Measurements from ENCODE around the gene CACNA2D3. TPM values are rescaled to one million over a fixed set of nuclear protein-coding genes. Genes with fewer than 3 reads are reported as not detected.

CACNA2D3 gene
- total RNA-seq, 2 experiments from 2014 or later, result not detected

DNA sequence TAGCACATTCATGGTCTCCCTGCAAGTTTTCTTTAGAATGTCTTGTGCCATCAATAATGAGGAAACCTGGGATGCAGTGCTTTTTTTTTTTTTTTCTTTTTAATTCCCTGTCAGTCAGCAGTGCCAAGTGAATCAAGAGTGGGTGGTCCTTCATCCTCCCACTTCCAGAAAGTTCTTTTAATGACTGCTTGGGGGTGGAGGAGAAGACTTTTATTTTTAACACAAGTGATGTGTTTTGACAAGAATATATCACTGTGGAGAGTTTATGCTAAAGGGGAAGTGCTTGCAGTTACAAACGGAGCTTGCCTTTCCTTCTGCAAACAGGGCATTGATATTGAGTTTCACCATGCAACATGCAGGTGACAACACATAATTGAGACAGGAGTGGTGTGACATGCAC lies 69.7 kb downstream of the CACNA2D3 start:
- no TSS peak for BruUV-seq (replicated peaks)
- no peak overlapping the region for H3K4me3 ChIP-seq (ENCODE audit: low read depth, low read length, poor library complexity, severe bottlenecking)
- H3K79me2 ChIP-seq (ENCODE audit: insufficient read depth, low read depth, low read length), result no peaks in the 10 kb centered on the region
- no peak for DNase-seq (ENCODE audit: low spot score)
- no peak overlapping the region for H2AFZ ChIP-seq (ENCODE audit: low read length)
- POLR2A ChIA-PET, result interaction anchor here (0.7 kb wide), 1 partner anchor 39 kb away, joined by 3 read pairs; no protein-coding TSS in a partner anchor
- no peak for TF ChIP-seq EZH2phosphoT487 (IDR thresholded peaks at IDR 0.05; ENCODE audit: borderline replicate concordance, low read depth, low read length)
- TF ChIP-seq, protein P1, sequence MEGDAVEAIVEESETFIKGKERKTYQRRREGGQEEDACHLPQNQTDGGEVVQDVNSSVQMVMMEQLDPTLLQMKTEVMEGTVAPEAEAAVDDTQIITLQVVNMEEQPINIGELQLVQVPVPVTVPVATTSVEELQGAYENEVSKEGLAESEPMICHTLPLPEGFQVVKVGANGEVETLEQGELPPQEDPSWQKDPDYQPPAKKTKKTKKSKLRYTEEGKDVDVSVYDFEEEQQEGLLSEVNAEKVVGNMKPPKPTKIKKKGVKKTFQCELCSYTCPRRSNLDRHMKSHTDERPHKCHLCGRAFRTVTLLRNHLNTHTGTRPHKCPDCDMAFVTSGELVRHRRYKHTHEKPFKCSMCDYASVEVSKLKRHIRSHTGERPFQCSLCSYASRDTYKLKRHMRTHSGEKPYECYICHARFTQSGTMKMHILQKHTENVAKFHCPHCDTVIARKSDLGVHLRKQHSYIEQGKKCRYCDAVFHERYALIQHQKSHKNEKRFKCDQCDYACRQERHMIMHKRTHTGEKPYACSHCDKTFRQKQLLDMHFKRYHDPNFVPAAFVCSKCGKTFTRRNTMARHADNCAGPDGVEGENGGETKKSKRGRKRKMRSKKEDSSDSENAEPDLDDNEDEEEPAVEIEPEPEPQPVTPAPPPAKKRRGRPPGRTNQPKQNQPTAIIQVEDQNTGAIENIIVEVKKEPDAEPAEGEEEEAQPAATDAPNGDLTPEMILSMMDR (conservative IDR thresholded peaks at IDR 0.05; ENCODE audit: low read length), result no peak
- no peaks in the 10 kb centered on the region for H3K4me1 ChIP-seq (ENCODE audit: insufficient read depth, low read length, poor library complexity, severe bottlenecking)
- H3K4me2 ChIP-seq (ENCODE audit: low read length), result no peak overlapping the region
- no peaks in the 10 kb centered on the region for H4K20me1 ChIP-seq (ENCODE audit: insufficient read depth, low read length)
- no peaks in the 10 kb centered on the region for H3K9me2 ChIP-seq (ENCODE audit: insufficient read depth, low read length)
- H3K9me3 ChIP-seq (ENCODE audit: low read length), result no peaks in the 10 kb centered on the region
- CTCF ChIA-PET (ENCODE audit: unreplicated experiment), result no interaction called here
- intact Hi-C loops (cut with micrococcal nuclease; ENCODE audit: unreplicated experiment), result no loop called here
- no peaks in the 10 kb centered on the region for H3K36me3 ChIP-seq (ENCODE audit: insufficient read depth, low read length)
- H3K27ac ChIP-seq (ENCODE audit: low read depth, low read length, poor library complexity, severe bottlenecking), result no peak overlapping the region

GRCh38 chr3:54193093-54193492 lies 70.7 kb downstream of the CACNA2D3 start:
- Histone ChIP-seq H4K20me1 (ENCODE audit: insufficient read depth, low read length) (no peaks in the 10 kb centered on the region), H3K9me2 (ENCODE audit: insufficient read depth, low read length) (no peaks in the 10 kb centered on the region), H3K9me3 (ENCODE audit: low read length) (no peaks in the 10 kb centered on the region), H3K4me3 (ENCODE audit: low read depth, low read length, poor library complexity, severe bottlenecking) (no peak overlapping the region), H3K4me2 (ENCODE audit: low read length) (no peak overlapping the region), H3K27ac (ENCODE audit: low read depth, low read length, poor library complexity, severe bottlenecking) (no peak overlapping the region), H3K79me2 (ENCODE audit: insufficient read depth, low read depth, low read length) (no peaks in the 10 kb centered on the region), H2AFZ (ENCODE audit: low read length) (no peak overlapping the region), H3K4me1 (ENCODE audit: insufficient read depth, low read length, poor library complexity, severe bottlenecking) (no peaks in the 10 kb centered on the region), H3K36me3 (ENCODE audit: insufficient read depth, low read length) (no peaks in the 10 kb centered on the region)
- POLR2A ChIA-PET, result no interaction called here
- BruUV-seq (replicated peaks), result no TSS peak
- CTCF ChIA-PET (ENCODE audit: unreplicated experiment), result no interaction called here
- no peak for TF ChIP-seq EZH2phosphoT487 (IDR thresholded peaks at IDR 0.05; ENCODE audit: borderline replicate concordance, low read depth, low read length)
- TF ChIP-seq, protein P1 (conservative IDR thresholded peaks at IDR 0.05; ENCODE audit: low read length), result no peak
- no peak for DNase-seq (ENCODE audit: low spot score)
- intact Hi-C loops (cut with micrococcal nuclease; ENCODE audit: unreplicated experiment), result no loop called here

GRCh38 chr3:54196360-54196991 lies 74.1 kb downstream of the CACNA2D3 start:
- Histone ChIP-seq H3K4me3 (ENCODE audit: low read depth, low read length, poor library complexity, severe bottlenecking) (no peak overlapping the region), H2AFZ (ENCODE audit: low read length) (no peak overlapping the region), H3K79me2 (ENCODE audit: insufficient read depth, low read depth, low read length) (no peaks in the 10 kb centered on the region), H3K9me2 (ENCODE audit: insufficient read depth, low read length) (no peaks in the 10 kb centered on the region), H3K4me1 (ENCODE audit: insufficient read depth, low read length, poor library complexity, severe bottlenecking) (no peaks in the 10 kb centered on the region), H4K20me1 (ENCODE audit: insufficient read depth, low read length) (no peaks in the 10 kb centered on the region), H3K27ac (ENCODE audit: low read depth, low read length, poor library complexity, severe bottlenecking) (no peak overlapping the region), H3K36me3 (ENCODE audit: insufficient read depth, low read length) (no peaks in the 10 kb centered on the region), H3K9me3 (ENCODE audit: low read length) (no peaks in the 10 kb centered on the region), H3K4me2 (ENCODE audit: low read length) (no peak overlapping the region)
- DNase-seq (ENCODE audit: low spot score), result no peak
- intact Hi-C loops (cut with micrococcal nuclease; ENCODE audit: unreplicated experiment), result no loop called here
- no peak for TF ChIP-seq EZH2phosphoT487 (IDR thresholded peaks at IDR 0.05; ENCODE audit: borderline replicate concordance, low read depth, low read length)
- TF ChIP-seq, protein P1 (conservative IDR thresholded peaks at IDR 0.05; ENCODE audit: low read length), result no peak
- ChIA-PET POLR2A (no interaction called here), CTCF (ENCODE audit: unreplicated experiment) (no interaction called here)
- no TSS peak for BruUV-seq (replicated peaks)
